Measurements from ENCODE around the gene MORN1.

Gene MORN1

GRCh38 chr1:2385606-2386280 is 5.6 kb downstream of the MORN1 start:
- DNase-seq (ENCODE audit: low spot score), result no peak

- peak; percentile 63 for DNase-seq (ENCODE audit: low spot score)
These were observed 6.3 kb downstream of the MORN1 start for GRCh38 chr1:2384941-2385481.

GRCh38 chr1:2384130-2384860 is 7.1 kb downstream of the MORN1 start:
- DNase-seq (ENCODE audit: low spot score), result no peak

GRCh38 chr1:2383576-2383975 is 7.8 kb downstream of the MORN1 start:
- DNase-seq (ENCODE audit: low spot score), result no peak

- peak; percentile 89 for DNase-seq (ENCODE audit: low spot score)
These were observed 8.6 kb downstream of the MORN1 start for GRCh38 chr1:2382621-2383361.

- DNase-seq (ENCODE audit: low spot score), result peak; percentile 99
These were observed 9.4 kb downstream of the MORN1 start for GRCh38 chr1:2381741-2382620.

- no peak for DNase-seq (ENCODE audit: low spot score)
These were observed 10.3 kb downstream of the MORN1 start for GRCh38 chr1:2380816-2381591.

- DNase-seq (ENCODE audit: low spot score), result no peak
These were observed 11.5 kb downstream of the MORN1 start for GRCh38 chr1:2379733-2380404.

GRCh38 chr1:2378956-2379732 is 12.2 kb downstream of the MORN1 start:
- no peak for DNase-seq (ENCODE audit: low spot score)

GRCh38 chr1:2378441-2378851 is 12.9 kb downstream of the MORN1 start:
- no peak for DNase-seq (ENCODE audit: low spot score)

GRCh38 chr1:2377751-2378440 is 13.5 kb downstream of the MORN1 start:
- no peak for DNase-seq (ENCODE audit: low spot score)

- no peak for DNase-seq (ENCODE audit: low spot score)
These were observed 14.3 kb downstream of the MORN1 start for GRCh38 chr1:2376931-2377672.

GRCh38 chr1:2376261-2376741 is 15.1 kb downstream of the MORN1 start:
- no peak for DNase-seq (ENCODE audit: low spot score)

GRCh38 chr1:2375923-2376260 is 15.5 kb downstream of the MORN1 start:
- no peak for DNase-seq (ENCODE audit: low spot score)

GRCh38 chr1:2375246-2375922 is 16.0 kb downstream of the MORN1 start:
- DNase-seq (ENCODE audit: low spot score), result peak; percentile 12

- DNase-seq (ENCODE audit: low spot score), result no peak
These were observed 16.9 kb downstream of the MORN1 start for GRCh38 chr1:2374252-2375155.

Measured in iPS-NIHi11 (cell line).